Suprapubic skin (tissue), 4 donors: ENCODE results near the gene CEP350.

ENCODE experiments used
- CTCF ChIP-seq, 2 donors: fragments of 200-600 bp in 1 of 2; fragments of 450-650 bp in 1 of 2; sonication (generic) in 1 of 2; IDR thresholded peaks; one replicate each; pipeline ENCODE4 v1.5.1; 2016 to 2019; ENCODE audit warnings: antibody characterized with exemption in 2 of 2, mild to moderate bottlenecking in 1 of 2, moderate library complexity in 1 of 2
- EP300 ChIP-seq: sonication (generic); formaldehyde crosslinking; IDR thresholded peaks from one replicate; pipeline ENCODE4 v1.6.1; 2017; ENCODE audit warnings: antibody characterized with exemption
- POLR2A ChIP-seq, 2 donors: fragments of 450-650 bp; IDR thresholded peaks; one replicate each; pipeline ENCODE4 v1.6.1; 2017; ENCODE audit warnings: antibody characterized with exemption in 2 of 2, mild to moderate bottlenecking in 2 of 2, moderate library complexity in 2 of 2
- POLR2AphosphoS5 ChIP-seq, 3 donors: sonication (generic); formaldehyde crosslinking; IDR thresholded peaks; one replicate each; pipeline ENCODE4 v1.6.1; 2017; ENCODE audit warnings: antibody characterized with exemption in 3 of 3

GRCh38 chr1:180145446-180145845 is 190.8 kb downstream of the CEP350 start:
- TF ChIP-seq CTCF (IDR thresholded peaks at IDR 0.05), result no peak
- TF ChIP-seq POLR2A (IDR thresholded peaks at IDR 0.05), result no peak
- TF ChIP-seq EP300, result no peak
- no peak for TF ChIP-seq POLR2AphosphoS5 (IDR thresholded peaks at IDR 0.05)
